K562 (cell line): Measurements from ENCODE around the gene BCAS4. TPM values are rescaled to one million over a fixed set of nuclear protein-coding genes. Genes with fewer than 3 reads are reported as not detected.

ENCODE experiments used
- polyA plus RNA-seq, 8 experiments: library from polyadenylated mRNA; depleted of rRNA in 4 of 8; stranded (reverse) in 5 of 8; unstranded in 3 of 8; fragments of >200 nt; fragmentation: Nextera tagmentation in 2 of 8; fragmentation: Illumina TruSeq in 1 of 8; extraction: Ambion mirVana in 2 of 8; extraction: Trizol in 1 of 8; gene quantifications; 2 replicates each; pipeline versions ENCODE4 v1.2.1 to v1.2.3, GENCODE V29; 2011 to 2014; ENCODE audit warnings: inconsistent platforms in 1 of 8, missing spikeins in 1 of 8
- total RNA-seq, 7 experiments: library from RNA; depleted of rRNA in 6 of 7; stranded (reverse); fragments of >200 nt in 6 of 7; fragmentation: Illumina TruSeq in 2 of 7; extraction: Trizol in 2 of 7; gene quantifications; 2 replicates each; pipeline versions ENCODE4 v1.2.1 to v1.2.3, GENCODE V29; 2011 to 2021; ENCODE audit warnings: low replicate concordance in 1 of 7
- TF ChIP-seq, protein P1 (sequence below), 2 experiments: fragments of 450-650 bp in 1 of 2; sonication (generic) in 1 of 2; formaldehyde crosslinking in 1 of 2; IDR thresholded peaks; 2 replicates each; pipeline versions ENCODE4 v1.7.1 to v1.9.0; 2016 to 2022; ENCODE audit warnings: inconsistent platforms in 1 of 2, mild to moderate bottlenecking in 1 of 2, missing genetic modification reagents in 1 of 2
- TF ChIP-seq, protein P2 (sequence below): fragments of 450-650 bp; IDR thresholded peaks from 2 replicates; pipeline ENCODE4 v1.6.1; 2016; ENCODE audit warnings: mild to moderate bottlenecking, moderate library complexity

The BCAS4 gene
- total and polyA plus RNA-seq, 9 of the 15 experiments (the other 6 are each of a cell fraction or from before 2014, with no cell fraction given), result 0.15 to 2.3 (median 0.47) TPM

DNA sequence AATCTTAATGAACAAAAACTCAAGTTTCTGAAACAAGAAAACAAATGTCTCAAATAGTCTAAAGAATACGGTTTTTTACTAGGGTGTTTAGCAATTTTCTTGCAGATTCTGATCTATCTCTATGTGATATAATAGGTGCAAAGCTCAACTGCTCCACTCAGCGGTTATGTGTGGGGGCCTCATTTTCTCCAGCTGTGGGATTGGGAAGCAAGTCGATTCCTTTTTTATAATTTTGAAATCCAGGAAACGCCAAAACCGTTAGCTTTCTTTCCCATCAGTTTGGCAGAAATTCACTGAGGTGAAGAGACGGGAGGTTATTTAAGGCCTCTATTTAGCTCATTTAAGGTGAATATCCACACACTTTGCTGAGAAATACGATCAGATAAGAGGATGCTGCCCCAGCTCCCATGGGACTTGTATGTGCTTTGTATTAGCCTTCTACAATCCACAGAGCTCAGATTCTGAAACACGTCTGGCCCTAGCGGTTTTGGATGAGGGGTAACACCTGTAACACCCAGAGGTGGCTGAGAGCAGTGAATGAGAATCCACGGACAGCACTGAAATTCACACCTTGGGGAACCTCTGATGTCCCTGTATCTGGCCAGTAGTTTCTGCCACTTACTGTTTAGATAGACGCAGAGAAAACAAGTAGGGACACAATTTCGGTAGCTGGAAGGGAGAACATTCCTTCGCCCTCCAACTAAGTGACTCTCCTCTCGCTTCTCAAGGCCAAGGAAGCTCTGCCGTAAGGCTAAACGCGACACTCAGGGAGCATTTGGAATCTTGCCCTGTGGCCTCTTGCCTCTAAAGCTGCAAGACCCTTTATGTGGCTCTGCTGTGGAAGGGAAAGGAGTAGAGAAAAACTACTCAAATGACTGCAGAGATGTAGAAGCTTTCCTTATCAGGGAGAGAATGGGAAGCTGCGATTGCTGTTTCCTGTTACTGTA, 6.5 kb upstream of the BCAS4 start (continued):
- TF ChIP-seq, protein P1, sequence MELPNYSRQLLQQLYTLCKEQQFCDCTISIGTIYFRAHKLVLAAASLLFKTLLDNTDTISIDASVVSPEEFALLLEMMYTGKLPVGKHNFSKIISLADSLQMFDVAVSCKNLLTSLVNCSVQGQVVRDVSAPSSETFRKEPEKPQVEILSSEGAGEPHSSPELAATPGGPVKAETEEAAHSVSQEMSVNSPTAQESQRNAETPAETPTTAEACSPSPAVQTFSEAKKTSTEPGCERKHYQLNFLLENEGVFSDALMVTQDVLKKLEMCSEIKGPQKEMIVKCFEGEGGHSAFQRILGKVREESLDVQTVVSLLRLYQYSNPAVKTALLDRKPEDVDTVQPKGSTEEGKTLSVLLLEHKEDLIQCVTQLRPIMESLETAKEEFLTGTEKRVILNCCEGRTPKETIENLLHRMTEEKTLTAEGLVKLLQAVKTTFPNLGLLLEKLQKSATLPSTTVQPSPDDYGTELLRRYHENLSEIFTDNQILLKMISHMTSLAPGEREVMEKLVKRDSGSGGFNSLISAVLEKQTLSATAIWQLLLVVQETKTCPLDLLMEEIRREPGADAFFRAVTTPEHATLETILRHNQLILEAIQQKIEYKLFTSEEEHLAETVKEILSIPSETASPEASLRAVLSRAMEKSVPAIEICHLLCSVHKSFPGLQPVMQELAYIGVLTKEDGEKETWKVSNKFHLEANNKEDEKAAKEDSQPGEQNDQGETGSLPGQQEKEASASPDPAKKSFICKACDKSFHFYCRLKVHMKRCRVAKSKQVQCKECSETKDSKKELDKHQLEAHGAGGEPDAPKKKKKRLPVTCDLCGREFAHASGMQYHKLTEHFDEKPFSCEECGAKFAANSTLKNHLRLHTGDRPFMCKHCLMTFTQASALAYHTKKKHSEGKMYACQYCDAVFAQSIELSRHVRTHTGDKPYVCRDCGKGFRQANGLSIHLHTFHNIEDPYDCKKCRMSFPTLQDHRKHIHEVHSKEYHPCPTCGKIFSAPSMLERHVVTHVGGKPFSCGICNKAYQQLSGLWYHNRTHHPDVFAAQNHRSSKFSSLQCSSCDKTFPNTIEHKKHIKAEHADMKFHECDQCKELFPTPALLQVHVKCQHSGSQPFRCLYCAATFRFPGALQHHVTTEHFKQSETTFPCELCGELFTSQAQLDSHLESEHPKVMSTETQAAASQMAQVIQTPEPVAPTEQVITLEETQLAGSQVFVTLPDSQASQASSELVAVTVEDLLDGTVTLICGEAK (IDR thresholded peaks at IDR 0.05), result peak; percentile 39; the same call in 1 of the 2 replicates
- TF ChIP-seq, protein P1 (CRISPR knock-in tag; IDR thresholded peaks at IDR 0.05), result no peak
- TF ChIP-seq, protein P2, sequence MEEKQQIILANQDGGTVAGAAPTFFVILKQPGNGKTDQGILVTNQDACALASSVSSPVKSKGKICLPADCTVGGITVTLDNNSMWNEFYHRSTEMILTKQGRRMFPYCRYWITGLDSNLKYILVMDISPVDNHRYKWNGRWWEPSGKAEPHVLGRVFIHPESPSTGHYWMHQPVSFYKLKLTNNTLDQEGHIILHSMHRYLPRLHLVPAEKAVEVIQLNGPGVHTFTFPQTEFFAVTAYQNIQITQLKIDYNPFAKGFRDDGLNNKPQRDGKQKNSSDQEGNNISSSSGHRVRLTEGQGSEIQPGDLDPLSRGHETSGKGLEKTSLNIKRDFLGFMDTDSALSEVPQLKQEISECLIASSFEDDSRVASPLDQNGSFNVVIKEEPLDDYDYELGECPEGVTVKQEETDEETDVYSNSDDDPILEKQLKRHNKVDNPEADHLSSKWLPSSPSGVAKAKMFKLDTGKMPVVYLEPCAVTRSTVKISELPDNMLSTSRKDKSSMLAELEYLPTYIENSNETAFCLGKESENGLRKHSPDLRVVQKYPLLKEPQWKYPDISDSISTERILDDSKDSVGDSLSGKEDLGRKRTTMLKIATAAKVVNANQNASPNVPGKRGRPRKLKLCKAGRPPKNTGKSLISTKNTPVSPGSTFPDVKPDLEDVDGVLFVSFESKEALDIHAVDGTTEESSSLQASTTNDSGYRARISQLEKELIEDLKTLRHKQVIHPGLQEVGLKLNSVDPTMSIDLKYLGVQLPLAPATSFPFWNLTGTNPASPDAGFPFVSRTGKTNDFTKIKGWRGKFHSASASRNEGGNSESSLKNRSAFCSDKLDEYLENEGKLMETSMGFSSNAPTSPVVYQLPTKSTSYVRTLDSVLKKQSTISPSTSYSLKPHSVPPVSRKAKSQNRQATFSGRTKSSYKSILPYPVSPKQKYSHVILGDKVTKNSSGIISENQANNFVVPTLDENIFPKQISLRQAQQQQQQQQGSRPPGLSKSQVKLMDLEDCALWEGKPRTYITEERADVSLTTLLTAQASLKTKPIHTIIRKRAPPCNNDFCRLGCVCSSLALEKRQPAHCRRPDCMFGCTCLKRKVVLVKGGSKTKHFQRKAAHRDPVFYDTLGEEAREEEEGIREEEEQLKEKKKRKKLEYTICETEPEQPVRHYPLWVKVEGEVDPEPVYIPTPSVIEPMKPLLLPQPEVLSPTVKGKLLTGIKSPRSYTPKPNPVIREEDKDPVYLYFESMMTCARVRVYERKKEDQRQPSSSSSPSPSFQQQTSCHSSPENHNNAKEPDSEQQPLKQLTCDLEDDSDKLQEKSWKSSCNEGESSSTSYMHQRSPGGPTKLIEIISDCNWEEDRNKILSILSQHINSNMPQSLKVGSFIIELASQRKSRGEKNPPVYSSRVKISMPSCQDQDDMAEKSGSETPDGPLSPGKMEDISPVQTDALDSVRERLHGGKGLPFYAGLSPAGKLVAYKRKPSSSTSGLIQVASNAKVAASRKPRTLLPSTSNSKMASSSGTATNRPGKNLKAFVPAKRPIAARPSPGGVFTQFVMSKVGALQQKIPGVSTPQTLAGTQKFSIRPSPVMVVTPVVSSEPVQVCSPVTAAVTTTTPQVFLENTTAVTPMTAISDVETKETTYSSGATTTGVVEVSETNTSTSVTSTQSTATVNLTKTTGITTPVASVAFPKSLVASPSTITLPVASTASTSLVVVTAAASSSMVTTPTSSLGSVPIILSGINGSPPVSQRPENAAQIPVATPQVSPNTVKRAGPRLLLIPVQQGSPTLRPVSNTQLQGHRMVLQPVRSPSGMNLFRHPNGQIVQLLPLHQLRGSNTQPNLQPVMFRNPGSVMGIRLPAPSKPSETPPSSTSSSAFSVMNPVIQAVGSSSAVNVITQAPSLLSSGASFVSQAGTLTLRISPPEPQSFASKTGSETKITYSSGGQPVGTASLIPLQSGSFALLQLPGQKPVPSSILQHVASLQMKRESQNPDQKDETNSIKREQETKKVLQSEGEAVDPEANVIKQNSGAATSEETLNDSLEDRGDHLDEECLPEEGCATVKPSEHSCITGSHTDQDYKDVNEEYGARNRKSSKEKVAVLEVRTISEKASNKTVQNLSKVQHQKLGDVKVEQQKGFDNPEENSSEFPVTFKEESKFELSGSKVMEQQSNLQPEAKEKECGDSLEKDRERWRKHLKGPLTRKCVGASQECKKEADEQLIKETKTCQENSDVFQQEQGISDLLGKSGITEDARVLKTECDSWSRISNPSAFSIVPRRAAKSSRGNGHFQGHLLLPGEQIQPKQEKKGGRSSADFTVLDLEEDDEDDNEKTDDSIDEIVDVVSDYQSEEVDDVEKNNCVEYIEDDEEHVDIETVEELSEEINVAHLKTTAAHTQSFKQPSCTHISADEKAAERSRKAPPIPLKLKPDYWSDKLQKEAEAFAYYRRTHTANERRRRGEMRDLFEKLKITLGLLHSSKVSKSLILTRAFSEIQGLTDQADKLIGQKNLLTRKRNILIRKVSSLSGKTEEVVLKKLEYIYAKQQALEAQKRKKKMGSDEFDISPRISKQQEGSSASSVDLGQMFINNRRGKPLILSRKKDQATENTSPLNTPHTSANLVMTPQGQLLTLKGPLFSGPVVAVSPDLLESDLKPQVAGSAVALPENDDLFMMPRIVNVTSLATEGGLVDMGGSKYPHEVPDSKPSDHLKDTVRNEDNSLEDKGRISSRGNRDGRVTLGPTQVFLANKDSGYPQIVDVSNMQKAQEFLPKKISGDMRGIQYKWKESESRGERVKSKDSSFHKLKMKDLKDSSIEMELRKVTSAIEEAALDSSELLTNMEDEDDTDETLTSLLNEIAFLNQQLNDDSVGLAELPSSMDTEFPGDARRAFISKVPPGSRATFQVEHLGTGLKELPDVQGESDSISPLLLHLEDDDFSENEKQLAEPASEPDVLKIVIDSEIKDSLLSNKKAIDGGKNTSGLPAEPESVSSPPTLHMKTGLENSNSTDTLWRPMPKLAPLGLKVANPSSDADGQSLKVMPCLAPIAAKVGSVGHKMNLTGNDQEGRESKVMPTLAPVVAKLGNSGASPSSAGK, result no peak
